GM19452 (cell line): ENCODE results near the gene DCAF16.
"Not testable (repeated sequence)": the region's sequence is repeated elsewhere in the genome, so short reads cannot be mapped to it uniquely, and the experiment has no call there.

Experiments
- ATAC-seq: cut with Tn5 transposase; IDR thresholded peaks from one replicate; pipeline ENCODE4 v1.9.1; 2021; ENCODE audit not compliant: unreplicated experiment

The DCAF16 gene

DNA sequence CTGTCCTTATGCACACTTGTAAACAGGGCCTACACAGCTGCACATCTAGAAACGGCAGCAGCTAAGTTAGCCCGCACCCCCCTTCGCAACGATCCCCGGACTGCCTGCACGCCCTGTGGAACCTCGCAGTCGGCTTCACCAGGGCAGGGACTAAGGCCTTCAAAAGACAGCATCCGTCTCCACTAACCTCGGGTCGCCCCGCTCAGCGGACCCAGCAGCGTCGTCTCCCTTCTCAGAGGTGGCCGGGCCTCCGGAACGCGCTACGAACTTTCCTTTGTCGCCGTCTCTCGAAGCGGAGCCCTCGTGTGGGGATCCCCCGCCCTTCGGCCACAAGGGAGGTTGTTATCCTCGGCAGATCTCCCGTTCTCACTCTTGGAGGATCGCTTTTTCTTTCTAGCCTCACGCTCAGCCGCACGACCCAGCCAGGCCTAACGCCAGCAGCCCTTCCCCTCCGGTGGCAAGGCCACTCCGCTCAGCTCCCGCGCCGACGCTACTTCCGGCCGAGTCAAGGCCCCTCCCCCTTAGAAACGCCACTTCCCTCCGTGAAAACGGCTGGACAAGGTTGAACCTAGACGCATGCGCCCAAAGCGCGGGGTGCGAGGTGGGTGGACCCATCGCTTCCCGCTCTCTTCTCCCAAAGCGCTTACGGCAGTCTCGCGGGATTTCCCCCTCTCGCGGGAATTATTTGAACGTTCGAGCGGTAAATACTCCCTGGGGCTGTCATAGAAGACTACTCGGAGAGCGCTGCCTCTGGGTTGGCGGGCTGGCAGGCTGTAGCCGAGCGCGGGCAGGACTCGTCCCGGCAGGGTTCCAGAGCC, at the start of gene DCAF16, which contains the start of gene NCAPG:
DCAF16 (minus strand) TSS at position 498 of the 818 bp plus-strand sequence. CDS start 6,616 bp downstream, outside the sequence.
NCAPG (plus strand) TSS at position 720 of the 818 bp plus-strand sequence. CDS start 99 bp downstream, outside the sequence.
- peak; percentile 85 for ATAC-seq

DNA sequence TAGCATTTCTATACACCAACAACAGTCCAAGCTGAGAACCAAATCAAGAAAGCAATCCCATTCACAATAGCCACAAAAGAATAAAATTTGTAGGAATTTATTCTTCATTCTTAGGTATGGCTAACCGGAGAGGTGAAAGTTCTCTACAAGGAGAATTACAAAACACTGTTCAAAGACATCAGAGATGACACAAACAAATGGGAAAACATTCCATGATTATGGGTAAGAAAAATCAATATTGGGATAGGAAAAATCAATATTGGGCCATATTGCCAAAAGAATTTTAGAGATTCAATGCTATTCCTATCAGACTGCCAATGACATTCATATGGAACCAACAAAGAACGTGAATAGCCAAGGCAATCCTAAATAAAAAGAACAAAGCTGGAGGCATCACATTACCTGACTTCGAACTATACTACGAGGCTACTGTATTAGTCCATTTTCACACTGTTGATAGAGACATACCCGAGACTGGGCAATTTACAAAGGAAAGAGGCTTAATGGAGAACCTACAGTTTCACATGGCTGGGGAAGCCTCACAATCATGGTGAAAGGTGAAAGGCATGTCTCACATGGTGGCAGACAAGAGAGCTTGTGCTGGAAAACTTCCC, 49.3 kb upstream of the DCAF16 start:
- ATAC-seq = no peak

DNA sequence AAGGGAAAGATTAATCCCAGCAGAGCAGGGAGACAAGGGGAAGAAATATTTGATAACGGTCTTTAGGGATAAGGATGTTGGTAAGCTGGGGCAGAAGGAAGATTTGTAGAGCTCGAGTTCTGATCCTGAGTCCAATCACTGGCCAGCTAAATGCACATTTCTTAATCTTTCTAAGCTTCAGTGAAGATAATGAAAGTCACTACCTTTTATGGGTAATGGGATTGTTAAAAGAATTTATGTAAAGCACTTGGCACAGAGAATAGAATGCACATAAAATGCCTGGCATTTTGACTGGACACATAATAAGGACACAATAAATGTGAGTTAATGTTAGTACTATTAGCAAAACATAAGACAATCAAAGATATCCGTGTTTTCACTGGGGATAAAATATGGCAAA, 43.5 kb upstream of the DCAF16 start:
- no peak for ATAC-seq

DNA sequence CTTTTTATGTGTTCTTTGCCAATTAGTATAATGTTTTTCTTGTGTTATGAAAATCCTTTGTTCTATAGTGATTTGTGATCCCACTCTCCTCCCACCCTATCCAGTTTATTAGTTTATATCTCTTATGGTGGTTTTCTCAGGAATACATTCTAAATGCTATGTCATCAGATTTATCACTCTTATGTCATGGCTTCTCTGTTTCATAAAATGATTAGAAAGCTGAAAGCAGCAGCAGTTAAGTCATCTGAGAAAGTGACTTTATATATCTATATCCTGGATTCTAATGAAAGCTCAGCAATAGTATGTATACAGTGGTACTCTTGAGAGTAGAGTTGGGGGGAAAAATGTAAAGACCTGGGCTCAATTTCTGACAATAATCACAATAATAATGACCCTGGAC, 41.4 kb upstream of the DCAF16 start:
- ATAC-seq = no peak

DNA sequence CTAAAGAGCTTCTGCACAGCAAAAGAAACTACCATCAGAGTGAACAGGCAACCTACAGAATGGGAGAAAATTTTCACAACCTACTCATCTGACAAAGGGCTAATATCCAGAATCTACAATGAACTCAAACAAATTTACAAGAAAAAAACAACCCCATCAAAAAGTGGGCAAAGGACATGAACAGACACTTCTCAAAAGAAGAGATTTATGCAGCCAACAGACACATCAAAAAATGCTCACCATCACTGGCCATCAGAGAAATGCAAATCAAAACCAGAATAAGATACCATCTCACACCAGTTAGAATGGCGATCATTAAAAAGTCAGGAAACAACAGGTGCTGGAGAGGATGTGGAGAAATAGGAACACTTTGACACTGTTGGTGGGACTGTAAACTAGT, 39.7 kb upstream of the DCAF16 start:
- ATAC-seq = not testable (repeated sequence)

DNA sequence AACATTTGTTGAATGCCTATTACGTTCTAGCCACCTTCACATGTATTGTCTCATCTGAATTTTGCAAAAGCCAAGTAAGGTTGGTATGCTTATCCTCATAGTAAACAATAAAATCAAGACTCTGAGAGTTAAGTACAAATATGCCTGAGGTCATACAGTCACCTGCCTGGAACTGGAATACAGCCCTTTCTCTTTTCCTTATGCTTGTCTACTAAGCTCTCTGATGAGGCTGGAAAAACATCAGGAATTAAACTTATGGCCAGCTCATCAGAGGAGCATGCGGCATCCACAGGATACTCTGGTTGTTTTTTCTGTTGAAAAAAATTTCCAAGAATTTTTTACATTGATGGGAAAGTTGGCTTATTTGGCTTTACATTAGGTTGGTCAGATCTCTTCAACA, 35.7 kb upstream of the DCAF16 start:
- ATAC-seq = no peak

DNA sequence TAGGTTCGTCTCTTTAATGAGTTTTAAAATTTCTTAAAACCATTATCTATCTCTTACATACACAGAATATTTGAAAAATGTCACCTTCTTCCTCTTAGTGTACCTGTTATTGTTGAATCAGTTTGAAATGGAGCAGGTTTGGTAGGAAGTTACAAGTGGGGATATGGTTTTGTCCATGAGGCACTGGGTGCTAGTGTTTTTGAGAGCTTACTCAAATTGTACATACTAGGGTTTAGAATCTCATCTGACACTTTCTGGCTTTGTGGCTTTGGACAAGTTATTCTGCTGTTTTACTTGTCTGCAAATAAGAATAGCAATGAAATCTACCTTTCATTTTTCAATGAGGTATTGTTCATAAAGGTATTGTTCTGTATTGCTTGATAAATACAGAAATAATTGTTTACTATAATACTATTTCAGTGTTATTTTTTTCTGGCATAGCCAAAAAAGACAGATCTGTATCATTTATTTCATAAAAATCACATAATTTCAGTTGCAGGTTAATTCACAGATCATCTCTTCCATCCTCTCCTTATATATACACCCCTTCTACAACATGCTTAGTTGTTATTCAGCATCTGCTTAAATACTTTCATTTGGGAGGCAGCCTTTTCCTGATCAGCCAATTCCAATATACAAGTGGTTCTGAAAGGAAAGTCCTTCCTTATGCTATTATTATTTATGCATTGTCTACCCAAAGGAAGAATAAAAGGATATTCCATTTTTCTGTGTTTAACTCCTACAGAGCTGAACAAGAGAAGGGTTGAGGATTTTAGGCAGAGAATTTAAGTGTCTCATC, 13.5 kb upstream of the DCAF16 start:
- ATAC-seq = no peak

DNA sequence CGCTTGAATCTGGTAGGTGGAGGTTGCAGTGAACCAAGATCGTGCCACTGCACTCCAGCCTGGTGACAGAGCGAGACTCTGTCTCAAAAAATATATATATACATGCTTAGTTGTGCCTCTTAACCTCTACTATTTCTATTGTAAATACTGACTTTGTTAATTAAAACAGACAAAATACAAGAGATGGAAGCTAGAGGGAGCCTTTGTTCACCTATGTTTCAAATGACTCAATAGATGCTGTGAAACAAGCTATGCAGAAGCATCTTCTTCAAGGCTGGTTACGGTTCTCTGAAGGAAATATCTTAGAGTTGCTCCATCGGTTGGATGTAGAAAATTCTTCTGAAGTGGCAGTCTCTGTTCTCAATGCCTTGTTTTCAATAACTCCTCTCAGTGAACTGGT, 6.5 kb upstream of the DCAF16 start:
- ATAC-seq = peak; percentile 75

DNA sequence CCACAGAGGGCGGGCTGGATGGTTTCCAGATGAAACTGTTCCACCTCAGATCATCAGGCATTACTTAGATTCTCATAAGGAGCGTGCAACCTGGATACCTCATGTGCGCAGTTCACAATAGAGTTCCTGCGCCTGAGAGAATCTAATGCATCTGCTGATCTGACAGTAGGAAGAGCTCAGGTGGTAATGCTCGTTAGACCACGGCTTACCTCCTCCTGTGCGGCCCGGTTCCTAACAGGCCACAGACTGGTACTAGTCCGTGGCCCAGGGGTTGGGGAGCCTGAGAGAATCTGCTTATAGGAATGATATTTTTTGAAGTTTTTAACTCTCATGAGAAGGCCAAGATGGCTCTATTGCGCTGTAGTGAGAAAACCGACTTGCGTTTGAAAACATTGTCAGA, 5.6 kb upstream of the DCAF16 start:
- ATAC-seq = no peak

DNA sequence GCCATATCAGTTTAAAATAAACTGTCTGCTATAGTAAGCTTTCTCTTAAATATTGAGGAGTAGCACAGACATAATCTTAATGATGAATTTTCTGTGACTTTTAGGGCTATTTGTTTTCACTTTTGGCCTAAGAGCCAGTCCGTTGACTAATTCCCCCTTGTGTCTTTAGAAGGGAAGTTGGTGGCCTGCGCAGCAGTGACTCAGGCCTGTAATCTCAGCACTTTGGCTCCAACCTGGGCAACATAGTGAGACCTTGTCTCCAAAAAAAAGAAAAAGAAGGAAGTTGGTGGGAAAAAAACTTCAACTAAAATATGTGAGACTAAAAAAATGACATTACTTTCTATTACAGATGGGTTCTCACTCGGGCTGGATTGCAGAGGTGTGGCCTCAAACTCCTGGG, 3.6 kb upstream of the DCAF16 start:
- ATAC-seq = no peak

DNA sequence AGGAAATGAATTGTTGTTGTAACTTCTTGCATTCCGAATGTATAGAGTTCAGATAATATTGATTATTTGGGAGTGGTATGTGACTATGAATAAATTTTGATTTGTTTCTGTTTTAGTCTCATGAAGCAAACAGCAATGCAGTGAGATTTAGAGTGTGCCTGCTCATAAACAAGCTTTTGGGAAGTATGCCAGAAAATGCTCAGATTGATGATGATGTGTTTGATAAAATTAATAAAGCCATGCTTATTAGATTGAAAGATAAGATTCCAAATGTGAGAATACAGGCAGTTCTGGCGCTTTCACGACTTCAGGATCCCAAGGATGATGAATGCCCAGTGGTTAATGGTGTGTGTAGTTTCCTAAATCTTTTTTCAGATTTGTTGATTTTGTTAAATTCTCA, 2.2 kb upstream of the DCAF16 start:
- ATAC-seq = no peak

DNA sequence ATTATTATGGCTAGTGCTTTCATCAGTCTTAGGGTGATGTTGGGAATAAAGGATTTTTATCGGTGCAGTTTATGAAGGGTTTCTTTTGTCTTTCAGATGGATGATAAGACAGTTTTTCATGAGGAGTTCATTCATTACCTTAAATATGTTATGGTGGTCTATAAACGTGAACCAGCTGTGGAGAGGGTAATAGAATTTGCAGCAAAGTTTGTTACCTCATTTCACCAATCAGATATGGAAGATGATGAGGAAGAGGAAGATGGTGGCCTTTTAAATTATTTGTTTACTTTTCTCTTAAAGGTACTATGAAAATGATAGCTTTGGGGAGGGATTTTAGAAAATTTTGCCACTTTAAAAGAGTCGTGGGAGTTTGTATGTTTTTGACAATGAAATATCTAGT, 1.6 kb upstream of the DCAF16 start:
- ATAC-seq = no peak

DNA sequence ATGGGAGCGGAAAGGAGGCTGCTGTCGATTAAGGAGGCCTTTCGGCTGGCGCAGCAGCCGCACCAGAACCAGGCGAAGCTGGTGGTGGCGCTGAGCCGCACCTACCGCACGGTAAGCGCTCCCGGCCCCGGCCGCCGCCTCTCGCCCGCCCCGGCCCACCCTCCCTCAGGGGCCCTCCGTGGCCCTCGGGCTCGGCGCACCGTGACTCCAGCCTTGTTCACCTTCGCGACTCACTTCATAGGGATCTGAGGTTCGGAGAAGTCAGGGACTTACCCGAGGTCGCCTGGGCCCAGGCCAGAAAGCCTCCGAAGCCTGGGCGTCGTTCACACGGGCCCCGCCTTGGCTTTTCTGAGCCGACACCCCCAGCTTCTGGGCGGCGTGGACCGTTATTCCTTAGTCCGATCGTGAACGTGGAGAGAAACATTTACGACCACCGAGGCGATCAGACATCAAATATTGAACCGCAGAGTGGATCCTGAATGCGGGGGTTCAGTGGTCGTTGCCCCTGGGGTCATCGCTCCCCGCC, 584 bp upstream of the DCAF16 start:
- peak; percentile 26 for ATAC-seq

DNA sequence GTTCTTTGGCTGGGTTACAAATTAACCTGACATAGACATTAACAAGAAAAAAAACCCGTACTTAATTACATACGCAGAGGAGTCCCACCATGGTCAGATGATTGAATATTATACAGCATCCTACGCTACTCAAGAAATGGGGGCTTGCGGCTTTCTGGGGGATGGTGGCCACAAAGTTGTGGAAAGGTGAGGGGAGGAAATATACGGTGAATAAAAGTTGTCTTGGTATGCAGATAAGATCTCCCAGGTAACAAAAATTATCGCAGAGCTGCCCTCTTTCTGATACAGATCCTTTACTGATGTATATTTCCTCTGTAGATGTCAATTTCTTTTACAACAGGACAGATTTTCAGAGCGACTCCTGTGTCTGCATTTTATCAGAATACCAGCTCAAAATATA, 890 bp downstream of the DCAF16 start:
- ATAC-seq = no peak

DNA sequence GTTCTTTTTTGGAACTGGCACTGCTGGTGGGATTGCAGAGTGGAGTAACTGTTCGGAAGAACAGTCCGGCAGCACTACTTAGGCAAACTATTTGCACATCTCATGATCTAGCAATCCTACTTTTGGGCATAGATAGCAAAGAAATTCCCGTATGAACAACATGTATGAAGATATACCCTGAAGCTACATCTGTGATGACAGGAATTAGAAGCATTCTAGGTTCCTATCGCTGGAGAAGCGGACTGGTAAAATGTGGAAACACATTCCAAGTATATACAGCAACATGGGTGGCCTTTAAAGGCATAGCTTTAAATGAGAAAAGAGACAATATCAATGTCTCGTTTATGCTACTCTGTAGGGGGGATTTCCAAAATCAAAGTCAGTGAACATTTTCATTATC, 3.1 kb downstream of the DCAF16 start:
- no peak for ATAC-seq

DNA sequence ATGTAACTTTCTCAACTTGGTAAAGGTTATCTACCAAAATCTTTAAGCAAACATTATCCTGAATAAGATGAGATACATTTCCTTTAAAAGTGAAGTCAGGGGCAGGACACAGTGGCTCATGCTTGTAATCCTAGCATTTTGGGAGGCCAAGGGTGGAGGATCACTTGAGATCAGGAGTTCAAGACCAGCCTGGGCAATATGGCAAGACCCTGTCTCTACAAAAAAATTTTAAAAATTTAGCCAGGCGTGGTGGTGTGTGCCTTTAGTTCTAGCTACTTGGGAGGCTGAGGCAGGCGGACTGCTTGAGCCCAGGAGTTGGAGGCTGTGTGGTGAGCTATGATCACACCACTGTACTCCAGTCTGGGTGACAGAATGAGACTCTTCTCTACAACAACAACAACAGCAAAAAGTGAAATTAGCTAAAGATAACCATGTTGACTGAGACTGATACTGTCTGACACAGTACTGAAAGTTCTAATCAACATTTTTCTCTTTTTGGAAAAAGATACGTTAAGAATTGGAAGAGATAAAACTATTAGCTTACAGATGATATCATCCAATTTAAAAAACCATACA, 4.9 kb downstream of the DCAF16 start:
- no peak for ATAC-seq

DNA sequence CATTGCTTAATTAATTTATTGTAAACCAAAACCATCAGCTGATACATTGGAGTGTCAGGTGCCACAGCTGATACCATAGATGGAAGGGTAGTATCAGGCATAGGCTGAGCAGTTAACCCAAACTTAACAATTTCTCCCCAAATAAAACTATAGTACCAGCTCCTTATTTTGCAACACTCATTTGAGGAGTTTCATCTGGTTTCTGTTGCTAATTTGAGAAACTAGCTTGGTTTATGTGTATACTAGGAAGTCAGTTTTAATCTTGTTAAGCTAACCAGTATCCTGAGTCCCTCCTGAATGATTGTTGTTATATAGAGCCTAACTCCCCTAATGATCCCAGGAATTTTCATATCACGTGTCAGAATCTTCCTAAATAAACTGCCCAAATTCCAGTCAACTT, 12.7 kb downstream of the DCAF16 start:
- no peak for ATAC-seq

DNA sequence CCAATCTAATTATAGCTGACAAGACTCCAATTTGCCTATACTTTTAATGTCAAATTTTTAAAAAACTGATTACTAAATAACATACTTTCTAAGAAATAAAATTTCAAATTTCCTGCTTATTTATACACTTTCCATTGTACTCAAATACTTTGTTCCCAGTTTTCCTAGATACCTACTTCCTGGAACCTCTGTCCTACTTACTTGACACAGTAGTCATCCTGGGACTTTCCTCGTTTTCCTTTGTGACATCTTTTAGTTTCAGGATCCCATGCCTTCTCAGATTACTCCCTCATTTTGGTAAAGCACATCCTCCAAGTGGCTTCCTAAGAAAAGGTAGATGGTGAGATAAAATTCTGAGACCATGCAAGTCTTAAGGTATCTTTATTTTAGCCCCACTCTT, 15.8 kb downstream of the DCAF16 start:
- ATAC-seq = no peak

DNA sequence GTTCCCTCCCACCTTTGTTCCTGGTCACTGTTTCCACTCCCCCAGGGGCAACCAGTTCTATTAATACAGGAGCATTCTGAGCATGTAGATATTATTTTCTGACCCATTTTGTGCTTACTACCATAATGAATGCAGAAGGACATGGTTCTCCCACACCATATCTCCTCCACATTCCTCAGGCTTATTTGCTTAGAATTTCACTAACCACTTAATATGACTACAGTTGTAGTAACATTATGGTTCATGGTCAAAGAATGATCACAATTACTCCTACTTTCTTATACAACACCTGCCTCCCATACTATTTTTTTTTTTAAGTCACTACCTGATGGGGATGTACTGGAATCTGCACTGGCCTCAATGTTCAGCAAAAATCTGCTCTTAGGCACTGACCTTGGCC, 21.6 kb downstream of the DCAF16 start:
- ATAC-seq = no peak

DNA sequence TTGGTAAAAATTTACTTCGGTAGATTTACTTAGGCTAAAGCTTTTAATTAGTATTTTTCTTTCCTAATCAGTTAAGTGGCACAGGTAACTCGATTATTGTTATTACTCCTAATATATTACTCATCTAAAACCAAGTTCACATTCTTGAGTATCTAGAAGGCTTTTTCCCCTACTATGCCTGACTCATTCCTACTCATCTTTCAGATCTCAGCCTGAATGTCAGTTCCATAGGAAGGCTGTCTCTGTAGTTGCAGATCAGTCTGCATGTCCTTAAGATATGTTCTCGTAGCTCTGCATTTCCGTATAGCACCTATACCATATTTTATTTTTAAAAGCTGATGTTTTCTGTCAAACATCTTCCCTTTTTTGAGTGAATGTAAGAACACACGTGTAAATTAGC, 23.2 kb downstream of the DCAF16 start:
- no peak for ATAC-seq

DNA sequence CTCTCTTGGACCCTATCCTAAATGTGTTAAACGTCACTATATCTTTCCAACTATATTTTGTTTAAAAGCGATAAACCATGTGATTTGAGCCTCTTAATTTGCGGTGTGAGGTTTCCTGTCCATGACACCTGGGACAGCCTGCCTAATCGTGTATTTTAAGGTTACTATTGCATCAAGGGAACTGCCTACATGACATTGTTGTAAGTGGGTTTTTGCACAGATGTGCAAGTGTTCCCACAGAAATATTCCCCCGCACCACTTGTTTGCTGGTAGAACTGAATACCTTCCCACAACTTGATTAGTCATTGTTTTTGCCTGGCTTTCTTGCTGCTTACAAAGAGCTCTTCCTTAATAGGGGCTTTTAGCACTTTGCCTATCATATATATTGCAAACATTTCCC, 24.0 kb downstream of the DCAF16 start:
- ATAC-seq = peak; percentile 53
